Breast epithelium (tissue), 3 donors: ENCODE results near the gene CPNE5.

Experiments used
- POLR2A ChIP-seq: fragments of 450-650 bp; IDR thresholded peaks from one replicate; pipeline ENCODE4 v1.6.1; 2016; ENCODE audit warnings: antibody characterized with exemption, mild to moderate bottlenecking, moderate library complexity
- POLR2AphosphoS5 ChIP-seq, 3 donors: sonication (generic); formaldehyde crosslinking; IDR thresholded peaks; one replicate each; pipeline ENCODE4 v1.6.1; 2017; ENCODE audit warnings: antibody characterized with exemption in 3 of 3
- TF ChIP-seq, protein P1 (sequence below), 3 donors: fragments of 450-650 bp; IDR thresholded peaks; one replicate each; pipeline ENCODE4 v1.5.1; 2016 to 2017; ENCODE audit warnings: antibody characterized with exemption in 3 of 3, mild to moderate bottlenecking in 3 of 3, moderate library complexity in 3 of 3

DNA sequence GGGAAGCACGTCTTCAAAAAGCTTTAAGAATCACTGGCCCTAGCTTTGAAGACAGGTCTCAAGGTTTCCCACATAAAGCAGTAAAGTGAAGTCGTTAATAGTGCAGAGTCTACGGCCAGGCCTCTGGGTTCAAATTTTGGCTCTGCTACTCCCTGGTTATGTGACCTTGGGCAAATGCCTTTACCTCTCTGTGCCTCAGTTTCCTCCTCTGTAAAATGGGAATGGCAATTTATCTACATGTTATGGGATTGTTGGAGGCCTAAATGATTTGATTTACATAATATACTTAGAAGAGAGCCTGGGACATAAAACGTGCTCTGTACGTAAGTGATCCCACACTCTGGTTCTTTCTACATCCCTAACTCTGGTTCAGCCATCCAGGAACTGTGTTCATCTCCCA lies 32.1 kb downstream of the CPNE5 start:
- TF ChIP-seq POLR2AphosphoS5 (IDR thresholded peaks at IDR 0.05) (no peak), POLR2A (no peak)
- TF ChIP-seq, protein P1, sequence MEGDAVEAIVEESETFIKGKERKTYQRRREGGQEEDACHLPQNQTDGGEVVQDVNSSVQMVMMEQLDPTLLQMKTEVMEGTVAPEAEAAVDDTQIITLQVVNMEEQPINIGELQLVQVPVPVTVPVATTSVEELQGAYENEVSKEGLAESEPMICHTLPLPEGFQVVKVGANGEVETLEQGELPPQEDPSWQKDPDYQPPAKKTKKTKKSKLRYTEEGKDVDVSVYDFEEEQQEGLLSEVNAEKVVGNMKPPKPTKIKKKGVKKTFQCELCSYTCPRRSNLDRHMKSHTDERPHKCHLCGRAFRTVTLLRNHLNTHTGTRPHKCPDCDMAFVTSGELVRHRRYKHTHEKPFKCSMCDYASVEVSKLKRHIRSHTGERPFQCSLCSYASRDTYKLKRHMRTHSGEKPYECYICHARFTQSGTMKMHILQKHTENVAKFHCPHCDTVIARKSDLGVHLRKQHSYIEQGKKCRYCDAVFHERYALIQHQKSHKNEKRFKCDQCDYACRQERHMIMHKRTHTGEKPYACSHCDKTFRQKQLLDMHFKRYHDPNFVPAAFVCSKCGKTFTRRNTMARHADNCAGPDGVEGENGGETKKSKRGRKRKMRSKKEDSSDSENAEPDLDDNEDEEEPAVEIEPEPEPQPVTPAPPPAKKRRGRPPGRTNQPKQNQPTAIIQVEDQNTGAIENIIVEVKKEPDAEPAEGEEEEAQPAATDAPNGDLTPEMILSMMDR (IDR thresholded peaks at IDR 0.05) = no peak
